Transverse colon (tissue), 4 donors: Measurements from ENCODE around the gene A1CF. TPM values are rescaled to one million over a fixed set of nuclear protein-coding genes. Genes with fewer than 3 reads are reported as not detected.
"Not testable (repeated sequence)": the region's sequence is repeated elsewhere in the genome, so short reads cannot be mapped to it uniquely, and the experiment has no call there.

Source experiments
- DNase-seq: peaks from one replicate; pipeline ENCODE4 v3.0.0-alpha.2; 2019
- H3K27ac ChIP-seq, 4 donors: fragments of 200-600 bp; sonication (generic); 2 replicates each; pipeline ENCODE4 v1.5.1; 2016 to 2018; ENCODE audit warnings: inconsistent platforms in 4 of 4
- H3K27me3 ChIP-seq: fragments of 200-600 bp; sonication (generic); 2 replicates; pipeline ENCODE4 v1.5.1; 2017; ENCODE audit warnings: inconsistent platforms
- H3K36me3 ChIP-seq, 4 donors: fragments of 200-600 bp; sonication (generic); 2 replicates each; pipeline ENCODE4 v1.5.1; 2017 to 2019; ENCODE audit warnings: inconsistent platforms in 4 of 4
- H3K4me1 ChIP-seq, 4 donors: fragments of 200-600 bp; sonication (generic); 2 replicates each; pipeline ENCODE4 v1.5.1; 2017 to 2020; ENCODE audit warnings: inconsistent platforms in 4 of 4
- H3K4me3 ChIP-seq, 4 donors: fragments of 200-600 bp; sonication (generic); 1 replicate in 1 of 4; 2 replicates in 3 of 4; pipeline versions ENCODE4 v1.5.1 to v1.6.1; 2017 to 2019; ENCODE audit warnings: inconsistent platforms in 4 of 4
- H3K9me3 ChIP-seq, 2 donors: fragments of 200-600 bp; sonication (generic); 2 replicates each; pipeline ENCODE4 v1.5.1; 2017 to 2019; ENCODE audit warnings: inconsistent platforms in 2 of 2
- WGBS, 2 donors: methylation state at CpG; one replicate each; pipeline ENCODE4 v1.1.5; 2018; ENCODE audit warnings: low coverage in 1 of 2; 5-methylcytosine and 5-hydroxymethylcytosine counted together
- in situ Hi-C, 4 donors: fragments of 200-750 bp; cut with MboI; loops; one replicate each; pipeline versions ENCODE4 v1.15.0 to v1.15.1; 2017; ENCODE audit warnings: low sequenced_read_pairs in 3 of 4, low pct_ligation_motif_present in 1 of 4, low pct_unique_long_range_greater_than_20kb in 1 of 4
- intact Hi-C: fragments of 100-400 bp; cut with DNase I; formaldehyde crosslinking; loops from one replicate; pipeline ENCODE4 v1.15.1; 2023; ENCODE audit warnings: low total_unique reads
- total RNA-seq, 4 donors: library from RNA; depleted of rRNA; stranded (reverse); fragments of >200 nt; gene quantifications; one replicate each; pipeline ENCODE4 v1.1.0, GENCODE V29; 2016

Gene A1CF
- total RNA-seq, 4 donors from 2014 or later = 31.0 to 90.6 (median 63.4) TPM

DNA sequence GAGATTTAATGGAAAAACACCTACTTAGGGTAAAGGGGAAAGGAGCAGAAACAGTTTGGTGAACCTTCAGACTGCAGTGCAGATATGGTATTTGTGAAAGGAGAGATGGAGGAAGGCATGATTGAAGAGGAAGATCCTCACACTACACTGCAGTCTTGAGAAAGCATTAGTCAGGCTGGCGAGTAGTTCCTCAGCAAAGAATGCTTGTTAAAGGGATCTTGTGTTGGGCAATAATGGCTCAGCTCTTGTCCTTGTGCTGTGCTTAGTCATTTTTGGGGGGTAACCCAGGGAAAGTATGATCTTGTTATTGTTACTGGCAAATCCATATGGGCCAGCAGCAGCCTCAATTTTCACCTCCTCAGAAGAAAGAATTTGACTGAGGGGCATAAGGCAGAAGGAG, 105.4 kb downstream of the A1CF start:
- WGBS, 2 donors = 86% methylated on average over 1 of the region's 1 CpG; no CpG with 5 or more reads in 1 of the 2 donors
- H3K9me3 ChIP-seq, H3K4me3 ChIP-seq, DNase-seq, H3K36me3 ChIP-seq, in situ Hi-C loops, H3K27me3 ChIP-seq, H3K27ac ChIP-seq, intact Hi-C loops, H3K4me1 ChIP-seq: not testable (repeated sequence)

DNA sequence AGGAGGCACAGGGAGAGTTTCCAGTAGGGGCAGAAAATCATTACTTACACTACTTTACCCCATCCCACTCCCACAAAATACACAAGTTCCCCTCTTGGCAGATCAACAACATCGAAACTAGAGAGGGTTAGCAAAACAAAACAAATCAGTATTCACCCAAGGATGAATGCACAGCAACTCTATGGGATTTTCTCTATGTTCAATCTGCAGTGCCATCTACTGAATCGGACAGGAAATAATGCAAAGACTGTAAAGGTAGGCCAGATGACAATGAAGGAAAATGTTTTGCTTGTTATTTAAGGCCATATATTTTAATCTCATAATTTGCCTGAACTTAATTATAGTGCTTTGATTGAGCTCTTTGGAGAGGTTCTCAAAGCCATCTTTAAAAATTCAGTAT, 110.6 kb downstream of the A1CF start:
- H3K4me3 ChIP-seq, H3K27ac ChIP-seq, H3K27me3 ChIP-seq, H3K4me1 ChIP-seq, intact Hi-C loops, in situ Hi-C loops, H3K36me3 ChIP-seq, H3K9me3 ChIP-seq, DNase-seq: not testable (repeated sequence)
- WGBS, 2 donors = 40 to 62% methylated on average over 1 to 2 of the region's 2 CpGs

DNA sequence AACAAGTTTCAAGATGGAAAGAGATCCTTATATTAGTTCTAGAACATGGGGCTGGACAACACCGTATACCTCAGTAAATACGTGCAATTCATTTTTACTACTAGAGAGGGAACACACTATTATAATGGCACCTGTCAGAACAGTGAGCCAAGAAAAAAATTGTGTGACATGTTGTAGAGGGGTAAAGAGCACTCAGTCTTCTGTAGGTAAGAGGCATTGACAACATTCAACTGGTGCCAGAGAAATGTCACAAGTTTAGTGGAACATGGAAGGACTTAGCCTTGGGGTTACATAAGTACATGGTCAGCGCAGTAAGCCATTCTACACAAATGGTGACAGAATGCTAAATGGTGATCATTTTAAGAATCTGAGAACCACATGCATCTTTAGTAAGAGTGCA, 113.4 kb downstream of the A1CF start:
- H3K4me3 ChIP-seq, H3K9me3 ChIP-seq, DNase-seq, in situ Hi-C loops, intact Hi-C loops, H3K4me1 ChIP-seq, H3K36me3 ChIP-seq, H3K27me3 ChIP-seq, H3K27ac ChIP-seq: not testable (repeated sequence)
- 94% methylated on average over 2 of the region's 3 CpGs; no CpG with 5 or more reads in 1 of the 2 donors for WGBS, 2 donors

DNA sequence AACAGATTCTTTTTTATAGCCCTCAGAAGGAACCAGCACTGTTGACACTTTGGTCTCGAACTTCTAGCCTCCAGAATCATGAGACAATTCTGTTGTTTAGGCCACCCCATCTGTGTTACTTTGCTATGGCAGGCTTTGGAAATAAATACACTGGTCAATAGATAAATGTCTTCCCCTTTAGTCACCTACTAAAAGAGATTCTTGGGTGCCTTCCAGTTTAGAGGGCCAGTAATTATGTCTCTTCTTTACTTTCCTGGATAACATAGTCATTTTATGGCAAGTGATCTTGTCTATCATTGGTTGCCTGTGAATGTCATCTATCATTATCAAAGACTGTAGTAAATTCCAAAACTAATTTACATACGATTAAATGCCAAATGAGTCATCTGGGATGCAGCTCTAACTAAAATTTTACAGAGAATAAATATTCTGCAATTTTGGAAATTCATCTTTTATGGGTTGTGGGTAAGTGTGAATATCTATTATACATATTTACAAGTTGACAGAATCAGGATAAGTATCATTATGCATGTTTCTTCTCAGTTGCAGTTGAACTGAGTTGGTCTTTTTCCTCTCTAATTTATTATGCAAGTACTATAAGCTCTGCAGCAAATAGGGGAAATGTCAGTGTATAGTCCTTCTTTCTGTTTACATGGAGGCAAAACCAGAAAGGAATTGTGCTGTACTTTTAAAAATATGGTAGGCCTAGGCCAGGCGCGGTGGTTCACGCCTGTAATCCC, 118.5 kb downstream of the A1CF start:
- H3K4me1 ChIP-seq, H3K9me3 ChIP-seq, intact Hi-C loops, DNase-seq, H3K4me3 ChIP-seq, H3K36me3 ChIP-seq, in situ Hi-C loops, H3K27ac ChIP-seq, H3K27me3 ChIP-seq: not testable (repeated sequence)
- 76 to 82% methylated on average over 4 of the region's 5 CpGs for WGBS, 2 donors

Other genes with a start within 250 kb of the A1CF start
- 1 to 10 TPM in 3 of 4 donors, under 1 TPM in 1; 0.37 to 4.8 (median 3.7) TPM for gene ASAH2B, start 145.7 kb downstream of the A1CF start, total RNA-seq
- gene PRKG1, start 188.9 kb upstream of the A1CF start, total RNA-seq = 10 to 100 TPM; 17.6 to 30.6 (median 26.9) TPM